ENCODE data around the gene LRRC28. TPM values are rescaled to one million over a fixed set of nuclear protein-coding genes. Genes with fewer than 3 reads are reported as not detected.

Gene LRRC28
- total RNA-seq, 4 donors from 2014 or later: 56.5 to 82.7 (median 64.2) TPM

DNA sequence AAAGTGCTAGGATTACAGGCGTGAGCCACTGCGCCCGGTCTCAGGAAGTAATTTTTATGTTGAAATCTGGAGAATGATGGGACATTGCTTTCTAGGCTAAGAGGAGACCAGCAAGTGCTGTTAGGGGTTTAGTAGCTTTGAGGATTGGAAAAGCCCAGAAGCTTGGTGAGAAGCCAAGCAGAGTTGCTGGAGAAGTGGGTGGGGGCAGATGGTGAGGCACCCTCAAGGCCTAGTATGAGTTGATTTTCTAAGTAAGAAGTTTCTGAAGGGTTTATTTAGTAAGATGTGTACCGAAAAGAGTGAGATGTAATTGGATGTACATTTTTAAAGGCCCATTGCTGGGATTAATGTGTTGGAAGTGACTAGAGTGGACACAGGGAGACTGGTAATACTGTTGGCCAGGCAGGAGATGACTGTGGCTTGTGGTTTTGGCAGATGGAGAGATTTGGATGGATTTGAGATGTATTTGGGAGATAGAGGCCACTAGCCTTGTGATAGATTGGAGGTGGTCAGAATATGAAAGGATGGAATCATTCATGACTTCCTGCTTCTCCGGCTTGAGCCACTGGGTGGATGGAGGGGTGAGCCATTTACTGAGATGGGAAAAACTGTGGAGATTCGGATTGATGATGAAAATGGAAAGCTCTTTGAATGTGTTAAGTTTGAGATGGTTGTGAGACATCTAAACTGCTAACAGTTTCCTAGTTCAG, 2.3 kb downstream of the LRRC28 start:
- Histone ChIP-seq H3K4me3 (no peak overlapping the region), H3K9me3 (no peaks in the 10 kb centered on the region), H3K27ac (no peak overlapping the region), H3K36me3 (no peaks in the 10 kb centered on the region), H3K27me3 (no peaks in the 10 kb centered on the region), H3K4me1 (peaks cover 9 to 33% (median 20%) of the 10 kb centered on the region in 4 donors)
- no peak for DNase-seq
- 74 to 88% methylated on average over 6 of the region's 6 CpGs for WGBS, 2 donors (ENCODE audit: low coverage in 1 of 2)
- in situ Hi-C loops (cut with MboI; ENCODE audit: low pct_ligation_motif_present in 1 of 4, low pct_unique_long_range_greater_than_20kb in 1 of 4, low sequenced_read_pairs in 3 of 4): loop anchor here in 1 of 4 donors (25.0 kb wide), 1 partner anchor 309 kb away; the partner anchor contains the start of gene MEF2A
- no peak for TF ChIP-seq POLR2A (IDR thresholded peaks at IDR 0.05)
- no peak for TF ChIP-seq POLR2AphosphoS5 (IDR thresholded peaks at IDR 0.05)
- TF ChIP-seq EP300 (IDR thresholded peaks at IDR 0.05; ENCODE audit: low read depth): no peak
- TF ChIP-seq, protein P1, sequence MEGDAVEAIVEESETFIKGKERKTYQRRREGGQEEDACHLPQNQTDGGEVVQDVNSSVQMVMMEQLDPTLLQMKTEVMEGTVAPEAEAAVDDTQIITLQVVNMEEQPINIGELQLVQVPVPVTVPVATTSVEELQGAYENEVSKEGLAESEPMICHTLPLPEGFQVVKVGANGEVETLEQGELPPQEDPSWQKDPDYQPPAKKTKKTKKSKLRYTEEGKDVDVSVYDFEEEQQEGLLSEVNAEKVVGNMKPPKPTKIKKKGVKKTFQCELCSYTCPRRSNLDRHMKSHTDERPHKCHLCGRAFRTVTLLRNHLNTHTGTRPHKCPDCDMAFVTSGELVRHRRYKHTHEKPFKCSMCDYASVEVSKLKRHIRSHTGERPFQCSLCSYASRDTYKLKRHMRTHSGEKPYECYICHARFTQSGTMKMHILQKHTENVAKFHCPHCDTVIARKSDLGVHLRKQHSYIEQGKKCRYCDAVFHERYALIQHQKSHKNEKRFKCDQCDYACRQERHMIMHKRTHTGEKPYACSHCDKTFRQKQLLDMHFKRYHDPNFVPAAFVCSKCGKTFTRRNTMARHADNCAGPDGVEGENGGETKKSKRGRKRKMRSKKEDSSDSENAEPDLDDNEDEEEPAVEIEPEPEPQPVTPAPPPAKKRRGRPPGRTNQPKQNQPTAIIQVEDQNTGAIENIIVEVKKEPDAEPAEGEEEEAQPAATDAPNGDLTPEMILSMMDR (IDR thresholded peaks at IDR 0.05): no peak
- intact Hi-C loops (cut with DNase I; ENCODE audit: low total_unique reads): no loop called here

GRCh38 chr15:99257107-99257750, 5.9 kb downstream of the LRRC28 start:
- Histone ChIP-seq H3K9me3 (no peaks in the 10 kb centered on the region), H3K4me3 (no peak overlapping the region), H3K27me3 (no peaks in the 10 kb centered on the region), H3K27ac (no peak overlapping the region), H3K36me3 (peaks cover 0 to 7% (median 0%) of the 10 kb centered on the region in 4 donors), H3K4me1 (peaks cover 6 to 15% (median 8%) of the 10 kb centered on the region in 4 donors)
- in situ Hi-C loops (cut with MboI; ENCODE audit: low pct_ligation_motif_present in 1 of 4, low pct_unique_long_range_greater_than_20kb in 1 of 4, low sequenced_read_pairs in 3 of 4) (loop anchor here in 1 of 4 donors (25.0 kb wide), 1 partner anchor 305 kb away; the partner anchor contains the start of gene MEF2A), intact Hi-C loops (cut with DNase I; ENCODE audit: low total_unique reads) (no loop called here)
- no peak for DNase-seq
- 69 to 81% methylated on average over 10 to 12 of the region's 12 CpGs for WGBS, 2 donors (ENCODE audit: low coverage in 1 of 2)
- TF ChIP-seq, protein P1 (IDR thresholded peaks at IDR 0.05): no peak
- no peak for TF ChIP-seq EP300 (IDR thresholded peaks at IDR 0.05; ENCODE audit: low read depth)
- no peak for TF ChIP-seq POLR2A (IDR thresholded peaks at IDR 0.05)
- no peak for TF ChIP-seq POLR2AphosphoS5 (IDR thresholded peaks at IDR 0.05)

DNA sequence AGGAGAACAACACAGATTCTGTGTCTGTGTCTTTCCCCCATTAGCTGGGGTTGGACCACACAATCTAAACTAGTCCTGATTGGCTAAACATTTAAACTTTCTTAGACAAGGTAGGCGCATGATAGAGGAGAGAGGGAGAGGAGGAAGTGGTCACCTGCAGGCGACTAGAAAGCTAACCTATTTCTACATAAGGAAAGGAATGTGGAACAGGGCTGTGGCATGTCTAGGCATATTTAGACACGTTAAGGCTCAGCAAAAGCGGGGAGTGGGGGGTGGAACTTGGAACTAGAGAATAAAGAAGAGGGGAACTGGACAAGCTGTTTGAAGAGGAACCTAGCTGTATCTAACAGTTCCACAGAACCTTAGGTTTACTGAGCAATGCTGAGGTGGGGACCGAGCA, 12.8 kb downstream of the LRRC28 start:
- Histone ChIP-seq H3K9me3 (no peaks in the 10 kb centered on the region), H3K27ac (no peak overlapping the region), H3K4me1 (peaks cover 0 to 18% (median 2%) of the 10 kb centered on the region in 4 donors), H3K36me3 (peaks cover 0 to 13% (median 0%) of the 10 kb centered on the region in 4 donors), H3K4me3 (no peak overlapping the region), H3K27me3 (no peaks in the 10 kb centered on the region)
- TF ChIP-seq, protein P1 (IDR thresholded peaks at IDR 0.05): no peak
- TF ChIP-seq POLR2AphosphoS5 (IDR thresholded peaks at IDR 0.05): no peak
- TF ChIP-seq POLR2A (IDR thresholded peaks at IDR 0.05): no peak
- intact Hi-C loops (cut with DNase I; ENCODE audit: low total_unique reads): no loop called here
- DNase-seq: no peak
- WGBS, 2 donors (ENCODE audit: low coverage in 1 of 2): 76 to 85% methylated on average over 4 to 5 of the region's 5 CpGs
- in situ Hi-C loops (cut with MboI; ENCODE audit: low pct_ligation_motif_present in 1 of 4, low pct_unique_long_range_greater_than_20kb in 1 of 4, low sequenced_read_pairs in 3 of 4): loop anchor here in 1 of 4 donors (25.0 kb wide), 1 partner anchor 298 kb away; the partner anchor contains the start of gene MEF2A

GRCh38 chr15:99265541-99266070, 14.3 kb downstream of the LRRC28 start:
- peaks cover 0 to 18% (median 2%) of the 10 kb centered on the region in 4 donors for H3K4me1 ChIP-seq
- in situ Hi-C loops (cut with MboI; ENCODE audit: low pct_ligation_motif_present in 1 of 4, low pct_unique_long_range_greater_than_20kb in 1 of 4, low sequenced_read_pairs in 3 of 4) (loop anchor here in 1 of 4 donors (25.0 kb wide), 1 partner anchor 297 kb away; the partner anchor contains the start of gene MEF2A), intact Hi-C loops (cut with DNase I; ENCODE audit: low total_unique reads) (no loop called here)
- no peak for DNase-seq
- no peaks in the 10 kb centered on the region for H3K27me3 ChIP-seq
- no peaks in the 10 kb centered on the region for H3K9me3 ChIP-seq
- peaks cover 0 to 13% (median 0%) of the 10 kb centered on the region in 4 donors for H3K36me3 ChIP-seq
- H3K4me3 ChIP-seq: no peak overlapping the region
- WGBS, 2 donors (ENCODE audit: low coverage in 1 of 2): 89 to 97% methylated on average over 3 of the region's 3 CpGs
- H3K27ac ChIP-seq: no peak overlapping the region
- TF ChIP-seq, protein P1 (IDR thresholded peaks at IDR 0.05): no peak
- TF ChIP-seq POLR2A (IDR thresholded peaks at IDR 0.05) (no peak), POLR2AphosphoS5 (IDR thresholded peaks at IDR 0.05) (no peak)
